Measurements from ENCODE around the gene GPR108.
A peak's percentile ranks its signal among the peaks of the same experiment; 100 is the strongest.
"Not testable (repeated sequence)": the region's sequence is repeated elsewhere in the genome, so short reads cannot be mapped to it uniquely, and the experiment has no call there.

GPR108 gene

GRCh38 chr19:6760606-6761005 is 23.2 kb upstream of the GPR108 start:
- DNase-seq: no peak

- no peak for DNase-seq
Measured at GRCh38 chr19:6754653-6755463, 17.5 kb upstream of the GPR108 start.

GRCh38 chr19:6754136-6754535 is 16.8 kb upstream of the GPR108 start:
- no peak for DNase-seq

GRCh38 chr19:6753178-6754031 is 16.0 kb upstream of the GPR108 start:
- DNase-seq: peak; percentile 95

- no peak for DNase-seq
Measured at GRCh38 chr19:6752256-6753177, 15.1 kb upstream of the GPR108 start.

- no peak for DNase-seq
Measured at GRCh38 chr19:6751189-6751588, 13.8 kb upstream of the GPR108 start.

- no peak for DNase-seq
Measured at GRCh38 chr19:6750062-6750461, 12.7 kb upstream of the GPR108 start.

- DNase-seq: not testable (repeated sequence)
Measured at GRCh38 chr19:6748543-6748942, 11.2 kb upstream of the GPR108 start.

- DNase-seq: no peak
Measured at GRCh38 chr19:6745965-6746364, 8.6 kb upstream of the GPR108 start.

GRCh38 chr19:6744381-6745301 is 7.3 kb upstream of the GPR108 start:
- no peak for DNase-seq

- no peak for DNase-seq
Measured at GRCh38 chr19:6743714-6744380, 6.5 kb upstream of the GPR108 start.

GRCh38 chr19:6743066-6743465 is 5.7 kb upstream of the GPR108 start:
- DNase-seq: no peak

- DNase-seq: no peak
Measured at GRCh38 chr19:6740589-6741343, 3.4 kb upstream of the GPR108 start.

- DNase-seq: peak; percentile 31
Measured at GRCh38 chr19:6739883-6740588, 2.7 kb upstream of the GPR108 start.

GRCh38 chr19:6739390-6739882 is 2.1 kb upstream of the GPR108 start, which contains the start of gene TRIP10:
Gene TRIP10, plus strand, starts transcription at chr19:6739680. Its CDS starts 82 bp downstream, at chr19:6739762.
- peak; percentile 85 for DNase-seq

GRCh38 chr19:6738787-6739389 is 1.5 kb upstream of the GPR108 start:
- DNase-seq: peak; percentile 38

- DNase-seq: peak; percentile 88
Measured at GRCh38 chr19:6737873-6738786, 750 bp upstream of the GPR108 start.

- DNase-seq: no peak
Measured at GRCh38 chr19:6736917-6737283, 480 bp downstream of the GPR108 start.

Measured in activated CD4-positive, alpha-beta T cell treated with anti-CD3 and anti-CD28 coated beads for 48 hours (primary cell).